GM20000 (cell line): ENCODE results near the gene ASB3.

Experiments
- DNase-seq: peaks from one replicate; pipeline ENCODE4 v3.0.0; 2012; ENCODE audit warnings: low spot score
- CTCF ChIP-seq: IDR thresholded peaks from 2 replicates; pipeline ENCODE4 v1.5.1; 2012; ENCODE audit warnings: mild to moderate bottlenecking, control low read depth; ENCODE audit errors: extremely low read depth, missing control alignments

Gene ASB3

GRCh38 chr2:53631313-53632125 lies 155.2 kb downstream of the ASB3 start:
- no peak for TF ChIP-seq CTCF
- DNase-seq = no peak

- no peak for TF ChIP-seq CTCF
- no peak for DNase-seq
Measured at GRCh38 chr2:53630026-53630606, 156.6 kb downstream of the ASB3 start.

GRCh38 chr2:53629501-53629900 lies 157.3 kb downstream of the ASB3 start:
- no peak for DNase-seq
- no peak for TF ChIP-seq CTCF

- no peak for TF ChIP-seq CTCF
- no peak for DNase-seq
Measured at GRCh38 chr2:53629001-53629400, 157.8 kb downstream of the ASB3 start.

GRCh38 chr2:53622141-53622540 lies 164.6 kb downstream of the ASB3 start:
- TF ChIP-seq CTCF = no peak
- no peak for DNase-seq

GRCh38 chr2:53620981-53621380 lies 165.8 kb downstream of the ASB3 start:
- no peak for TF ChIP-seq CTCF

More at GRCh38 chr2:53620981-53621380, 165.8 kb downstream of the ASB3 start:
- DNase-seq = no peak
